NCI-H2081 treated with DMSO at 0.1 percent for 48 hours (cell line): Measurements from ENCODE around the gene HMGCL.
"Not testable (repeated sequence)": the region's sequence is repeated elsewhere in the genome, so short reads cannot be mapped to it uniquely, and the experiment has no call there.

Experiments
- DNase-seq: peaks from one replicate; lab custom pipeline; 2025; lab: John Stamatoyannopoulos, UW

Gene HMGCL

GRCh38 chr1:23825076-23825761 lies at the start of gene HMGCL:
HMGCL (minus strand) TSS chr1:23825429; CDS start chr1:23825415, 14 bp downstream.
- DNase-seq: peak; percentile 14

- DNase-seq: no peak
Observed at GRCh38 chr1:23872421-23872820, 47.2 kb upstream of the HMGCL start.

GRCh38 chr1:23869051-23869450 lies 43.8 kb upstream of the HMGCL start:
- no peak for DNase-seq

- no peak for DNase-seq
Observed at GRCh38 chr1:23868557-23869016, 43.4 kb upstream of the HMGCL start.

- DNase-seq: peak; percentile 88
Observed at GRCh38 chr1:23867895-23868556, 42.8 kb upstream of the HMGCL start, which contains the start of gene FUCA1. FUCA1 (minus strand) TSS chr1:23868290; CDS start chr1:23868286, 4 bp downstream.

- DNase-seq: no peak
Observed at GRCh38 chr1:23867542-23867894, 42.3 kb upstream of the HMGCL start.

- no peak for DNase-seq
Observed at GRCh38 chr1:23865543-23865930, 40.3 kb upstream of the HMGCL start.

GRCh38 chr1:23864801-23865542 lies 39.7 kb upstream of the HMGCL start:
- no peak for DNase-seq

- DNase-seq: no peak
Observed at GRCh38 chr1:23862640-23863039, 37.4 kb upstream of the HMGCL start.

GRCh38 chr1:23854568-23854967 lies 29.3 kb upstream of the HMGCL start:
- no peak for DNase-seq

GRCh38 chr1:23853124-23853523 lies 27.9 kb upstream of the HMGCL start:
- DNase-seq: not testable (repeated sequence)

- DNase-seq: not testable (repeated sequence)
Observed at GRCh38 chr1:23851406-23851805, 26.2 kb upstream of the HMGCL start.

GRCh38 chr1:23848673-23849616 lies 23.7 kb upstream of the HMGCL start:
- DNase-seq: no peak

- not testable (repeated sequence) for DNase-seq
Observed at GRCh38 chr1:23847482-23848095, 22.4 kb upstream of the HMGCL start.

GRCh38 chr1:23845163-23845562 lies 19.9 kb upstream of the HMGCL start:
- DNase-seq: no peak

- DNase-seq: no peak
Observed at GRCh38 chr1:23843644-23844043, 18.4 kb upstream of the HMGCL start.

- no peak for DNase-seq
Observed at GRCh38 chr1:23838401-23838866, 13.2 kb upstream of the HMGCL start.

GRCh38 chr1:23837908-23838307 lies 12.7 kb upstream of the HMGCL start:
- DNase-seq: no peak

GRCh38 chr1:23836037-23836436 lies 10.8 kb upstream of the HMGCL start:
- DNase-seq: no peak

- not testable (repeated sequence) for DNase-seq
Observed at GRCh38 chr1:23834156-23834555, 8.9 kb upstream of the HMGCL start.

- no peak for DNase-seq
Observed at GRCh38 chr1:23827717-23828116, 2.5 kb upstream of the HMGCL start.
